NCI-H526 treated with DMSO at 0.1 percent for 48 hours (cell line): ENCODE data around the gene ENTHD1.

ENCODE experiments used
- DNase-seq: peaks from one replicate; lab custom pipeline; 2025; lab: John Stamatoyannopoulos, UW

The ENTHD1 gene

GRCh38 chr22:39713799-39714290, 179.7 kb downstream of the ENTHD1 start:
- no peak for DNase-seq

GRCh38 chr22:39712751-39713525, 180.6 kb downstream of the ENTHD1 start:
- DNase-seq, result no peak

- DNase-seq, result no peak
These were observed 181.5 kb downstream of the ENTHD1 start for GRCh38 chr22:39712081-39712480.

GRCh38 chr22:39710380-39711150, 183.0 kb downstream of the ENTHD1 start:
- no peak for DNase-seq

GRCh38 chr22:39707816-39708215, 185.7 kb downstream of the ENTHD1 start:
- DNase-seq, result no peak

- DNase-seq, result no peak
These were observed 186.2 kb downstream of the ENTHD1 start for GRCh38 chr22:39707351-39707750.

- DNase-seq, result no peak
These were observed 187.0 kb downstream of the ENTHD1 start for GRCh38 chr22:39706376-39707140.

- DNase-seq, result no peak
These were observed 188.2 kb downstream of the ENTHD1 start for GRCh38 chr22:39705386-39705785.

- DNase-seq, result no peak
These were observed 189.5 kb downstream of the ENTHD1 start for GRCh38 chr22:39703928-39704639.

- no peak for DNase-seq
These were observed 190.5 kb downstream of the ENTHD1 start for GRCh38 chr22:39703091-39703490.

- no peak for DNase-seq
These were observed 193.0 kb downstream of the ENTHD1 start for GRCh38 chr22:39700565-39700964.

GRCh38 chr22:39699631-39700360, 193.8 kb downstream of the ENTHD1 start:
- DNase-seq, result no peak

- no peak for DNase-seq
These were observed 195.7 kb downstream of the ENTHD1 start for GRCh38 chr22:39697790-39698430.

GRCh38 chr22:39693943-39694500, 199.5 kb downstream of the ENTHD1 start:
- no peak for DNase-seq
